K562 (cell line): ENCODE data around the gene APP. TPM values are rescaled to one million over a fixed set of nuclear protein-coding genes. Genes with fewer than 3 reads are reported as not detected.

Experiments used
- ATAC-seq: fragments of 200-7000 bp; cut with Tn5 transposase; 3 replicates; pipeline ENCODE4 v1.9.1; 2020; ENCODE audit warnings: moderate library complexity
- BruUV-seq: library from RNA; stranded (reverse); fragments of 400-500 nt; replicated peaks from 2 replicates; lab custom pipeline; 2021; lab: Mats Ljungman, UMichigan
- CTCF ChIA-PET: fragments of 300-600 bp; formaldehyde crosslinking; extraction: SDS; loops from one replicate; lab custom pipeline; 2021; ENCODE audit warnings: low intra/inter-chr PET ratio; lab: Yijun Ruan, JAX
- POLR2A ChIA-PET: fragments of 300-600, 350-650 bp; sonication (Branson Sonifier 250); formaldehyde crosslinking; extraction: SDS; loops from one replicate; lab custom pipeline; 2021; ENCODE audit warnings: antibody characterized with exemption, inconsistent platforms; lab: Yijun Ruan, JAX
- DNase-seq, 4 experiments: peaks; one replicate each; pipeline versions ENCODE4 v3.0.0 to v3.0.0-alpha.2; 2011 to 2018; ENCODE audit warnings: low spot score in 3 of 4, mixed read lengths in 3 of 4; ENCODE audit errors: extremely low read depth in 1 of 4
- FAIRE-seq: peaks from 2 replicates; lab custom pipeline; 2011; peaks lifted over from hg19 to GRCh38; lab: Jason Lieb, UNC
- H2AFZ ChIP-seq: 2 replicates; pipeline ENCODE4 v1.6.0; 2011; ENCODE audit warnings: low read depth, low read length, control low read depth, inconsistent platforms
- H3K27ac ChIP-seq: fragments of 200-600 bp; 3 replicates; pipeline ENCODE4 v1.8.0; 2011; ENCODE audit warnings: low read depth, mild to moderate bottlenecking, control low read depth, inconsistent platforms, low read length, moderate library complexity, mixed read lengths; ENCODE audit errors: extremely low read depth
- H3K27me3 ChIP-seq, 2 experiments: fragments of 300-600 bp in 1 of 2; 2 replicates in 1 of 2; 3 replicates in 1 of 2; pipeline versions ENCODE4 v1.6.0 to v1.8.0; 2011; ENCODE audit warnings: inconsistent platforms in 2 of 2, low read length in 2 of 2, mild to moderate bottlenecking in 1 of 2, mixed read lengths in 1 of 2, moderate library complexity in 1 of 2; ENCODE audit not compliant: control insufficient read depth in 2 of 2, insufficient read depth in 2 of 2
- H3K36me3 ChIP-seq: fragments of 300-600 bp; 3 replicates; pipeline ENCODE4 v1.8.0; 2011; ENCODE audit warnings: mild to moderate bottlenecking, low read length, inconsistent platforms; ENCODE audit not compliant: control insufficient read depth, insufficient read depth
- H3K4me1 ChIP-seq, 2 experiments: fragments of 200-600 bp in 1 of 2; replicated peaks in 1 of 2; 2 replicates in 1 of 2; 3 replicates in 1 of 2; pipeline versions ENCODE4 v1.5.1 to v1.8.0; 2011; ENCODE audit warnings: inconsistent platforms in 2 of 2, low read length in 2 of 2, mild to moderate bottlenecking in 1 of 2, mixed read lengths in 1 of 2, moderate library complexity in 1 of 2; ENCODE audit not compliant: control insufficient read depth in 2 of 2, insufficient read depth in 2 of 2
- H3K4me2 ChIP-seq: 2 replicates; pipeline ENCODE4 v1.6.1; 2011; ENCODE audit warnings: low read length, control low read depth, inconsistent platforms, mixed read lengths; ENCODE audit not compliant: insufficient read depth
- H3K4me3 ChIP-seq: fragments of 200-600 bp; sonication (generic), shearing (Covaris generic); 2 replicates; pipeline ENCODE4 v1.5.1; 2016; ENCODE audit warnings: control low read depth, inconsistent platforms
- H3K79me2 ChIP-seq: fragments of 200-600 bp; 3 replicates; pipeline ENCODE4 v1.8.0; 2011; ENCODE audit warnings: low read length, inconsistent platforms; ENCODE audit not compliant: control insufficient read depth, insufficient read depth
- H3K9ac ChIP-seq, 2 experiments: 2 replicates each; pipeline versions ENCODE4 v1.6.0 to v1.6.1; 2011; ENCODE audit warnings: low read depth in 2 of 2, low read length in 2 of 2, control low read depth in 1 of 2, inconsistent platforms in 1 of 2, mild to moderate bottlenecking in 1 of 2, mixed read lengths in 1 of 2; ENCODE audit not compliant: insufficient read depth in 1 of 2
- H3K9me1 ChIP-seq: one replicate; pipeline ENCODE4 v1.6.0; 2011; ENCODE audit warnings: inconsistent platforms, mild to moderate bottlenecking, low read length, moderate library complexity; ENCODE audit not compliant: control insufficient read depth, insufficient read depth
- H3K9me3 ChIP-seq: replicated peaks from 2 replicates; pipeline ENCODE4 v1.5.1; 2011; ENCODE audit warnings: low read depth, low read length, inconsistent platforms; ENCODE audit not compliant: control insufficient read depth, insufficient read depth
- H4K20me1 ChIP-seq: replicated peaks from 2 replicates; pipeline ENCODE4 v1.6.1; 2011; ENCODE audit warnings: low read length, inconsistent platforms, mixed read lengths; ENCODE audit not compliant: control insufficient read depth, insufficient read depth
- ETS2 ChIP-seq: IDR thresholded peaks from 2 replicates; pipeline ENCODE4 v1.6.1; 2016; ENCODE audit warnings: borderline replicate concordance, missing genetic modification characterization, mild to moderate bottlenecking, moderate library complexity, missing compliant biosample characterization; ENCODE audit not compliant: poor library complexity, severe bottlenecking
- MCM2 ChIP-seq: fragments of 450-650 bp; IDR thresholded peaks from 2 replicates; pipeline ENCODE4 v1.6.1; 2017; ENCODE audit warnings: low read depth, mild to moderate bottlenecking
- MCM3 ChIP-seq: fragments of 450-650 bp; IDR thresholded peaks from 2 replicates; pipeline ENCODE4 v1.6.1; 2016
- MTA3 ChIP-seq: fragments of 450-650 bp; formaldehyde crosslinking; IDR thresholded peaks from 2 replicates; pipeline ENCODE4 v1.6.1; 2017; ENCODE audit warnings: mild to moderate bottlenecking, borderline replicate concordance
- WGBS: fragments of 100-300 bp; shearing (Covaris generic); methylation state at CpG from one replicate; pipeline ENCODE4 v1.1.6; 2016; ENCODE audit warnings: low coverage, mixed read lengths; ENCODE audit not compliant: insufficient coverage; ENCODE audit errors: missing lambda C conversion rate; 5-methylcytosine and 5-hydroxymethylcytosine counted together
- in situ Hi-C: fragments of 300-500 bp; cut with MboI; formaldehyde crosslinking; loops from 4 replicates; pipeline ENCODE4 v1.15.0; 2018; ENCODE audit warnings: inconsistent platforms, mixed read lengths
- intact Hi-C: fragments of 100-400 bp; cut with micrococcal nuclease; formaldehyde crosslinking; loops from 2 replicates; pipeline ENCODE4 v1.14.2; 2022
- polyA plus RNA-seq, 8 experiments: library from polyadenylated mRNA; depleted of rRNA in 4 of 8; stranded (reverse) in 5 of 8; unstranded in 3 of 8; fragments of >200 nt; fragmentation: Nextera tagmentation in 2 of 8; fragmentation: Illumina TruSeq in 1 of 8; extraction: Ambion mirVana in 2 of 8; extraction: Trizol in 1 of 8; gene quantifications; 2 replicates each; pipeline versions ENCODE4 v1.2.1 to v1.2.3, GENCODE V29; 2011 to 2014; ENCODE audit warnings: inconsistent platforms in 1 of 8, missing spikeins in 1 of 8
- total RNA-seq, 7 experiments: library from RNA; depleted of rRNA in 6 of 7; stranded (reverse); fragments of >200 nt in 6 of 7; fragmentation: Illumina TruSeq in 2 of 7; extraction: Trizol in 2 of 7; gene quantifications; 2 replicates each; pipeline versions ENCODE4 v1.2.1 to v1.2.3, GENCODE V29; 2011 to 2021; ENCODE audit warnings: low replicate concordance in 1 of 7
- TF ChIP-seq, protein P1 (sequence below), 2 experiments: fragments of 250-450 bp in 1 of 2; fragments of 450-650 bp in 1 of 2; sonication (Bioruptor Pico) in 1 of 2; IDR thresholded peaks; 2 replicates each; pipeline versions ENCODE4 v1.6.1 to v1.8.0; 2016 to 2021; ENCODE audit warnings: mild to moderate bottlenecking in 2 of 2, moderate library complexity in 2 of 2, missing compliant biosample characterization in 1 of 2, missing genetic modification characterization in 1 of 2
- TF ChIP-seq, protein P2 (sequence below): sonication (generic); formaldehyde crosslinking; IDR thresholded peaks from 2 replicates; pipeline ENCODE4 v1.8.0; 2022; ENCODE audit warnings: mild to moderate bottlenecking, missing genetic modification reagents

Gene APP
- total and polyA plus RNA-seq, 9 of the 15 experiments (the other 6 are each of a cell fraction or from before 2014, with no cell fraction given), result 0.01 to 1.5 (median 0.16) TPM; not detected in 5

DNA sequence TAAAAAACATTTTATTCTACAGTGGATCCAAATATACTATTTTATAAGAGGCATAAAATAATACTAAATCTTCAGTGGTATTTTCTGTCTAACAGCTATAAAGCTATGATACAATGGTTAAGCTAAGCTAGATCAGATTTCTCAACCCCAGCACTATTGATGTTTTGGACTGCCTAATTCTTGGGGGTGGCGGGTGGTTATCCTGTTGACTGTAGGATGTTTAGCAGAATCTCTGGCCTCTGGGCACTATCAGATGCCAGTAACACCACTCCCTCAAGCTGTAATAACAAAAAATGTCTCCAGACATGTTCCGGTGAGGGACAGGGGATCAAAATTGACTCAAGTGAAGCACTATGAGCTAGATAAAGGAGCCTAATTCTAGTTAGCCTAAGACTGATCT, 118.5 kb downstream of the APP start (continued):
- TF ChIP-seq ETS2 (tag), result no peak
- TF ChIP-seq, protein P1, sequence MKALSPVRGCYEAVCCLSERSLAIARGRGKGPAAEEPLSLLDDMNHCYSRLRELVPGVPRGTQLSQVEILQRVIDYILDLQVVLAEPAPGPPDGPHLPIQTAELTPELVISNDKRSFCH (CRISPR knock-in tag; IDR thresholded peaks at IDR 0.05), result no peak
- TF ChIP-seq, protein P1 (tag; IDR thresholded peaks at IDR 0.05), result no peak

DNA sequence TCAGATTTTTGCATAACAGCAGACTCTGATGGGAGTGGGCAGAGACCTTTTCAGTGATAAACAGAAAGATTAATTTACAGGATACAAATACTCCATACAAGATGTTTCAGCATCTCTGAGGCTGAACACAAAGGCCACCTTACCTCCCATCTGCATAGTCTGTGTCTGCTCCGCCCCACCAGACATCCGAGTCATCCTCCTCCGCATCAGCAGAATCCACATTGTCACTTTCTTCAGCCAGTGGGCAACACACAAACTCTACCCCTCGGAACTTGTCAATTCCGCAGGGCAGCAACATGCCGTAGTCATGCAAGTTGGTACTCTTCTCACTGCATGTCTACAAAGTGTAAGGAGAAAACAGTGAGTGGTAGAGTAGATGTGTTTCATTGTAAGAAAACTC, 119.7 kb downstream of the APP start:
- Histone ChIP-seq H2AFZ (no peak overlapping the region), H3K9me1 (no peaks in the 10 kb centered on the region), H3K9me3 (no peaks in the 10 kb centered on the region), H3K36me3 (no peaks in the 10 kb centered on the region), H3K27me3 (no peaks in the 10 kb centered on the region), H3K79me2 (no peaks in the 10 kb centered on the region), H3K4me3 (no peak overlapping the region), H3K9ac (no peak overlapping the region), H4K20me1 (no peaks in the 10 kb centered on the region), H3K4me2 (no peak overlapping the region), H3K27ac (no peak overlapping the region), H3K4me1 (no peaks in the 10 kb centered on the region)
- no peak for ATAC-seq
- in situ Hi-C loops (no loop called here), intact Hi-C loops (no loop called here)
- ChIA-PET POLR2A (no interaction called here), CTCF (no interaction called here)
- no TSS peak for BruUV-seq
- TF ChIP-seq MCM3 (no peak), MCM2 (no peak), MTA3 (no peak)
- TF ChIP-seq, protein P2, sequence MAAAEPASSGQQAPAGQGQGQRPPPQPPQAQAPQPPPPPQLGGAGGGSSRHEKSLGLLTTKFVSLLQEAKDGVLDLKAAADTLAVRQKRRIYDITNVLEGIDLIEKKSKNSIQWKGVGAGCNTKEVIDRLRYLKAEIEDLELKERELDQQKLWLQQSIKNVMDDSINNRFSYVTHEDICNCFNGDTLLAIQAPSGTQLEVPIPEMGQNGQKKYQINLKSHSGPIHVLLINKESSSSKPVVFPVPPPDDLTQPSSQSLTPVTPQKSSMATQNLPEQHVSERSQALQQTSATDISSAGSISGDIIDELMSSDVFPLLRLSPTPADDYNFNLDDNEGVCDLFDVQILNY (CRISPR knock-in tag), result no peak
- 7% methylated on average over 6 of the region's 6 CpGs for WGBS
- DNase-seq, result no peak
- FAIRE-seq, result no peak
